GM18867 (cell line): Measurements from ENCODE around the gene MBD3L2.
A peak's percentile ranks its signal among the peaks of the same experiment; 100 is the strongest.
"Not testable (repeated sequence)": the region's sequence is repeated elsewhere in the genome, so short reads cannot be mapped to it uniquely, and the experiment has no call there.

Experiments used
- ATAC-seq: cut with Tn5 transposase; IDR thresholded peaks from one replicate; pipeline ENCODE4 v1.9.1; 2021; ENCODE audit warnings: mild to moderate bottlenecking, moderate library complexity; ENCODE audit not compliant: unreplicated experiment

Gene MBD3L2

DNA sequence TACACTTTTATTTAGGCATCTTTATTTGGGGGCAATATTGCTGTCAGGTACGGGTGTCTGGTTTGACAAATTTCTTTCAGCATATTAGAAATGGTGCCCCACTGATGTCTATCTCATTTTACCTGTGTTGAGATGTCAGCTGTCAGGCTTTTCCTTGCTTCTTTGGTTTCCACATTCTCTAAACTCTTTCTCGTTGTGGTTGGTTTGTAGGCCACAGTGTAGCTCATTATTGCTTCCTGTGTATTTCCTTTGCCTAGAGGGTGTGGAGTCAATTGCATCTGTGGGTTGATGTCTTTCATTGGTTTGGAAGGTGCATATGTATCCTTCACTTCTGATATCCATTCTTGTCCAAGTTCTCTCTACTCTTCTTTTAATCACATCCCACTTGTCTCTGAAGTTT, 10.9 kb downstream of the MBD3L2 start:
- ATAC-seq, result not testable (repeated sequence)

GRCh38 chr19:7063339-7063738, 14.2 kb downstream of the MBD3L2 start:
- no peak for ATAC-seq

DNA sequence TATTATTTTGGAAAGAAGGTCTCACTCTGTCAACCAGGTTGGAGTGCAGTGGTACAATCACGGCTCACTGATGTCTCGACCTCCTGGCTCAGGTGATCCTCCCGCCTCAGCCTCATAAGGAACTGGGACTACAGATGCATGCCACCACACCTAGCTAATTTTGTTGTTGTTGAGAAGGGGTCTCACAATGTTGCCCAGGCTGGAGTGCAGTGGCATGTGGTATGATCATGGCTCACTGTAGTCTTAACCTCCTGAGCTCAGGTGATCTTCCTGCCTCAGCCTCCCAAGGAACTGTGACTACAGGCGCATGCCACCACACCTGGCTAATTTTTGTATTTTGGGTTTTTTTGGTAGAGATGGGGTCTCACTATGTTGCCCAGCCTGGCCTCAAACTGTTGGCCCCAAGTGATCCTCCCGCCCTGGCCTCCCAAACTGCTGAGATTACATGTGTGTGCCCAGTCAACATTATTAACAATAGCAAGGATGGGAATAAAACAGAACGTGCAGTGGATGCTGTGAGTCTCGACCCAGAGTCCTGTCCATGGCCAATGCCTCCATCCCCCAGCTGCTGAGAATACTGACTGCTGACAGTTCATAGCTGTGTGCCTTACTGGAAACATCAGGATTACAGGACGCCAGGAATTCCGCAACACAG, 14.8 kb downstream of the MBD3L2 start:
- ATAC-seq, result no peak

DNA sequence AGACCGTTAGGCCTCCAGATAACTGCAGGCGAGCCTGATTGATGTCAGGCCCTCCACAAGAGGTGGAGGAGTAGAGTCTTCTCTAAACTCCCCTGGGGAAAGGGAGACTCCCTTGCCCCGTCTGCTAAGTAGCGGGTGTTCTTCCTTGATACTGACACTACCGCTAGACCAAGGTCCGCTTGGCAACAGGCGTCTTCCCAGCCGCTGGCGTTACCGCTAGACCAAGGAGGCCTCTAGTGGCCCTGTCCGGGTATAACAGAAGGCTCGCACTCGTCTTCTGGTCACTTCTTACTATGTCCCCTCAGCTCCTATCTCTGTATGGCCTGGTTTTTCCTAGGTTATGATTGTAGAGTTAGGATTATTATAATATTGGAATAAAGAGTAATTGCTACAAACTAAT, 18.0 kb downstream of the MBD3L2 start:
- ATAC-seq, result not testable (repeated sequence)

- no peak for ATAC-seq
Observed at GRCh38 chr19:7067716-7068115, 18.6 kb downstream of the MBD3L2 start.

DNA sequence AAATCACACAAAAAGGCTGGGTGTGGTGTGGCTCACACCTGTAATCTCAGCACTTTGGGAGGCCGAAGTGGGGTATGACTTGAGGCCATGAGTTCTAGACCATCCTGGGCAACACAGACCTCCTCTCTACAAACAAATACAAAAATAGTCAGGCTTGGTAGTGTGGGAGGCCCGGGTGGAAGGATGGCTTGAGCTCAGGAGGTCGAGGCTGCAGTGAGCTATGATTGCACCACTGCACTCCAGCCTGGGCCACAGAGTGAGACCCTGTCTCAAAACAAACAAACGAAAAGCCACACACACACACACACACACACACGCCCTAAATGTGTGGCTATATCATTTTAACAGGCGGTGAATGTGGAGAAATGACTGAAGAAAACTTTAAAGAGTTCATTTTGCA, 19.5 kb downstream of the MBD3L2 start:
- ATAC-seq, result no peak

- peak; percentile 92 for ATAC-seq
Observed at GRCh38 chr19:7069042-7069903, 20.2 kb downstream of the MBD3L2 start, which contains the start of gene ZNF557. Gene ZNF557, plus strand, starts transcription at chr19:7069703. Its CDS starts 5,372 bp downstream, at chr19:7075075.

DNA sequence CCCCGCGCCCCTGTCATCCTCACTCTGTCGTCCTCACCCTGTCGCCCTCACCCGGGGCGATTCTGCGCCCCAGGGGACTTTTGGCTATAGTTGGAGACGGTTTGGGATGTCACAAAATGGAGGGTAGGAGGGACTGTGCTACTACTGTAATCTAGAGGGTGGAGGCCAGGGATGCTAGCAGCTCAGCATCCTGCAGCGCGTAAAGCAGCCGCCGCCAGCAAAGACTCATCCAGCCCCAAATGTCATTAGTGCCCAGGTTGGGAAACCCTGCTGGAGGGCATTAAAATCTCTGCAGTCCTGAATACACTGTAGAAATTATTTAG, 20.7 kb downstream of the MBD3L2 start:
- ATAC-seq, result no peak

DNA sequence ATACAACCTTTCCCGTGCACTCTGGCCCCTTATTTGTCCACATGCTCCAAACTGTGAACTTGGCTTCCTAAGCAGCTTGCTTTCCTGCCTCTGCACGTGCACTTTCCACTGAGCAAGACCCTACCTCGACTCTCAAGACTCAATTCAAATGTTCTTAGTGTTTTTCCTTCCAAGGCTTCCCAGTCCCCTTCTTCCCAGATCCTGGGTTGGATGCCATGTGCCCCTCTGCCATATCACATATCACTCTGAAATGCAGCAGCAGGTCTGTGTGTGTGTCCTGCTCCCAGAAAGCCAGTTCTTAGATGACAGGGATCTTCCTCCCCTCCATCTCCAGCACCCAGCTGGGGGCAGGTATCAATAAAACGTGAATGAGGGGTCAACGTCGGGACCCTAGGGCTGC, 23.4 kb downstream of the MBD3L2 start:
- ATAC-seq, result no peak

DNA sequence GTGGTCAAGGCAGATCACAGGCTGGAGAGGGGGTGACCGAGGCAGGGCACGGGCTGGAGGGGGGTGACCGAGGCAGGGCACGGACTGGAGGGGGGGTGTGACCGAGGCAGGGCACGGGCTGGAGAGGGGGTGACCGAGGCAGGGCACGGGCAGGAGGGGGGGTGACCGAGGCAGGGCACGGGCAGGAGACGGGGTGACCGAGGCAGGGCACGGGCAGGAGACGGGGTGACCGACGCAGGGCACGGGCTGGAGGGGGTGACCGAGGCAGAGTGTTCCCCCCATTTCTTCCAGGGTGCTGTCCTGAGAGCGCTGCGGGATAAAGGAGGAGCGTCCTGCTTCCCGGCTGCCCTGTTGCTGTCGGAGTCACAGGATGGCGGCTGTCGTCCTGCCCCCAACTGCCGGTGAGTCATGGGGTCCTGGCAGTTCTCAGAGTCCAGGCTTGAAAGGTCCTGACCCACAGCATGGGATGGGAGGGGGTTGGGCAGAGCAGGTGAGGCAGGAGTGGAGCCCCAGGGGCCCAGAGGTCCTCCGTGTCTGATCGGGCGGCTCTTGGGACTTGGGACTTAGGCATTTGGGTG, 25.7 kb downstream of the MBD3L2 start:
- no peak for ATAC-seq

- no peak for ATAC-seq
Observed at GRCh38 chr19:7076151-7076550, 27.0 kb downstream of the MBD3L2 start.

GRCh38 chr19:7078008-7078407, 28.9 kb downstream of the MBD3L2 start:
- ATAC-seq, result no peak

DNA sequence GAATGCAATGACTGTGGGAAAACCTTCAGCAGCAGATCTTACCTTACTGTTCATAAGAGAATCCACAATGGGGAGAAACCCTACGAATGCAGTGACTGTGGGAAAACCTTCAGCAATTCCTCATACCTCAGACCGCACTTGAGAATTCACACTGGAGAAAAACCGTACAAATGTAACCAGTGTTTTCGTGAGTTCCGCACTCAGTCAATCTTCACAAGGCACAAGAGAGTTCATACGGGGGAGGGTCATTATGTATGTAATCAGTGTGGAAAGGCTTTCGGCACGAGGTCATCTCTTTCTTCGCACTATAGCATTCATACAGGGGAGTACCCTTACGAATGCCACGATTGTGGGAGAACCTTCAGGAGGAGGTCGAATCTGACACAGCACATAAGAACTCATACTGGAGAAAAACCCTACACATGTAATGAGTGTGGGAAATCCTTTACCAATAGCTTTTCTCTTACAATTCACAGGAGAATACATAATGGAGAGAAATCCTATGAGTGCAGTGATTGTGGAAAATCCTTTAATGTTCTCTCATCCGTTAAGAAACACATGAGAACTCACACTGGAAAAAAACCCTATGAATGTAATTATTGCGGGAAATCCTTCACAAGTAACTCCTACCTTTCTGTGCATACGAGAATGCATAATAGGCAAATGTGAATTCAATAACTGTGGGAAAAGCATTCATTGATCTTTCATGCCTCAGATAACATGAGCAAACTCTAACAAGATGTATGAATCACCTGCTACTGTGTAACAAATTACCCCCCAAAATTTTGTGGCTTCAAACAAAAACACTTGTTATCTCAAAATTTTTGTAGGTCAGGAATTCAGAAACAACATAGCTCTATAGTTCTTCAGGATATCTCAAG, 34.2 kb downstream of the MBD3L2 start:
- ATAC-seq, result no peak

DNA sequence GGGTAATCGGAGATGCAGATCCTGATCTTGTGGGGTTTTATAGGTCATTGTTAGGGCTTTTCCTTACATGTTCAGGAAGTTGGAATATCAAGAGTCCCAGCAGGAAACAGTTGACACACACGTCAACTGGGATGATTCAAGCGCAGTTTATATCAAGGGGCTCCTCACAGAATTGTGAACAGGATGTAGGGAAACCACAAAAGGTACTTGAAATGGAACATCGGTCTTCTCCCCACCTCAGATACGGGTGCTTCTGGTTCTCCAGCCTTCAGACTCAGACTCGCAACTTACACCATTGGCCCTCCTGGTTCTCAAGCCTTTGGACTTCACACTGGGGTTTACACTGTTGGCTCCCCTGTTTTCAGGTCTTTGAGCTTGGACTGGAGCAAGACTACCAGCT, 39.9 kb downstream of the MBD3L2 start:
- ATAC-seq, result no peak

- no peak for ATAC-seq
Observed at GRCh38 chr19:7098096-7098495, 49.0 kb downstream of the MBD3L2 start.

- ATAC-seq, result peak; percentile 77
Observed at GRCh38 chr19:7098701-7099596, 49.8 kb downstream of the MBD3L2 start.

DNA sequence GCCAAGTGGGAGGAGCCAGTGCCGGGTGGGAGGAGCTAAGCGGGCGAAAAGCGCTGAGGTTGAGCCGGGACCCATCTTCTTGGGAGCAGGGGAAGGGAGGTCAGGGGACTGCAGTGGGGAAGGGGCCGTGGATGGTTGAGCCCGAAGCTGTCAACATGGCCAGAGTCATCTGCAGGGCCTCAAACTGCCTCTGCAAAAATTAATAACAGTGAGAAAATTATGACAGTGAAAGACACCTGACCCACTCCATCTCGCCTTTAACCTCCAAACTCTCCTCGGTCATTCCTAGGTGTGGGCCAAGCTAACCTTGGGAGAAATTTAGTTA, 50.4 kb downstream of the MBD3L2 start:
- ATAC-seq, result no peak
